Naive B cell (primary cell): Measurements from ENCODE around the gene FFAR3. TPM values are rescaled to one million over a fixed set of nuclear protein-coding genes. Genes with fewer than 3 reads are reported as not detected.

Experiments
- ATAC-seq, 2 donors: fragments of 150-1000 bp; cut with Tn5 transposase; 2 replicates each; pipeline ENCODE4 v1.10.0; 2021; ENCODE audit warnings: low read depth in 2 of 2, mild to moderate bottlenecking in 2 of 2, moderate library complexity in 2 of 2
- DNase-seq: peaks from one replicate; pipeline ENCODE4 v3.0.0; 2022
- H3K27ac Mint-ChIP-seq, 6 donors: one replicate each; pipeline ENCODE4 v1.8.0; 2020 to 2022; ENCODE audit warnings: mild to moderate bottlenecking in 6 of 6, mixed read lengths in 6 of 6, moderate library complexity in 5 of 6, inconsistent platforms in 2 of 6
- H3K27me3 Mint-ChIP-seq, 3 donors: one replicate each; pipeline ENCODE4 v1.8.0; 2021 to 2022; ENCODE audit warnings: mixed read lengths in 3 of 3, mild to moderate bottlenecking in 1 of 3
- H3K36me3 Mint-ChIP-seq, 2 donors: one replicate each; pipeline ENCODE4 v1.8.0; 2020 to 2022; ENCODE audit warnings: mixed read lengths in 2 of 2, inconsistent platforms in 1 of 2, mild to moderate bottlenecking in 1 of 2
- H3K4me1 Mint-ChIP-seq, 3 donors: one replicate each; pipeline ENCODE4 v1.8.0; 2020 to 2022; ENCODE audit warnings: mixed read lengths in 3 of 3, inconsistent platforms in 1 of 3, mild to moderate bottlenecking in 1 of 3, moderate library complexity in 1 of 3
- H3K4me3 Mint-ChIP-seq, 8 donors: one replicate each; pipeline ENCODE4 v1.8.0; 2020 to 2022; ENCODE audit warnings: mild to moderate bottlenecking in 8 of 8, mixed read lengths in 8 of 8, moderate library complexity in 8 of 8, inconsistent platforms in 2 of 8
- H3K9me3 Mint-ChIP-seq, 7 donors: one replicate each; pipeline ENCODE4 v1.8.0; 2020 to 2022; ENCODE audit warnings: mixed read lengths in 7 of 7, mild to moderate bottlenecking in 5 of 7, inconsistent platforms in 2 of 7, moderate library complexity in 1 of 7
- polyA plus RNA-seq, 6 donors: library from polyadenylated mRNA; unstranded; fragments of 300-500 nt; fragmentation: Illumina TruSeq; gene quantifications; one replicate each; pipeline ENCODE4 v1.2.3, GENCODE V29; 2021; ENCODE audit warnings: low read depth in 6 of 6

Gene FFAR3
- under 1 TPM in 1 of 6 donors, not detected in 5; 0.17 TPM for polyA plus RNA-seq

- H3K27me3 Mint-ChIP-seq = peaks cover 7 to 29% (median 26%) of the 10 kb centered on the region in 3 donors
- H3K9me3 Mint-ChIP-seq = no peaks in the 10 kb centered on the region
- peak within 1 kb of the TSS in 1 of 8 donors; percentile 0 for H3K4me3 Mint-ChIP-seq
- ATAC-seq (no peak), DNase-seq (no peak)
- H3K27ac Mint-ChIP-seq = no peak within 1 kb of the TSS
- no peaks in the 10 kb centered on the region for H3K36me3 Mint-ChIP-seq
- H3K4me1 Mint-ChIP-seq = peaks cover 5 to 11% (median 6%) of the 10 kb centered on the region in 3 donors
Measured at GRCh38 chr19:35357867-35358573, at the start of gene FFAR3. Gene FFAR3, plus strand, starts transcription at chr19:35358460. Its CDS starts 431 bp downstream, at chr19:35358891.

- DNase-seq = no peak
- Mint-ChIP-seq H3K36me3 (no peaks in the 10 kb centered on the region), H3K27me3 (no peaks in the 10 kb centered on the region), H3K4me3 (peak overlapping the region in 2 of 8 donors; percentile 2 to 69), H3K9me3 (no peaks in the 10 kb centered on the region), H3K27ac (peak overlapping the region in 5 of 6 donors; percentile 51 to 71 (median 64)), H3K4me1 (peaks cover 53 to 76% (median 73%) of the 10 kb centered on the region in 3 donors)
- ATAC-seq = no peak
Measured at GRCh38 chr19:35308910-35309309, 49.4 kb upstream of the FFAR3 start.

- DNase-seq = no peak
- peak overlapping the region in 2 of 6 donors; percentile 51 to 85 for H3K27ac Mint-ChIP-seq
- no peak for ATAC-seq
- H3K4me1 Mint-ChIP-seq = peaks cover 53 to 79% (median 78%) of the 10 kb centered on the region in 3 donors
- H3K4me3 Mint-ChIP-seq = peak overlapping the region in 3 of 8 donors; percentile 25 to 44 (median 40)
- H3K27me3 Mint-ChIP-seq = no peaks in the 10 kb centered on the region
- no peaks in the 10 kb centered on the region for H3K36me3 Mint-ChIP-seq
- H3K9me3 Mint-ChIP-seq = no peaks in the 10 kb centered on the region
Measured at GRCh38 chr19:35309481-35310279, 48.6 kb upstream of the FFAR3 start.

DNA sequence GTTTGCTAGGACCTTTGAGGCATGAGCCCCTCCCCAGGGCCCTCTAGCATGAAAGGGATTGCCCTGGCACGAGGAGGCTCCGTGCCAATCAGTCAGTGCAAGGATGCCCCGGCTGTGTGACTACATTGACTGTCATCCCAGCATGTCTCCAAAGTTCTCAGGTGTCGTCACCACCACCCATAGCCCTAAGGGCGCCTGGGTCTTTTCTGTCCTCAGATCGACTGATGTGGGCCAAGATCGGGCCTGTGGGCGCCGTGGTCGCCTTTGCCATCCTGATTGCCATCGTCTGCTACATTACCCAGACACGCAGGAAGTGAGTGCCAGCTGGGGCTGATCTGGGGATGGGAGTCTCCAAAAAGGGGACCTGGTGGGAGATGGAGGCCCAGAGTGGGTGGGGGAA lies 47.9 kb upstream of the FFAR3 start:
- Mint-ChIP-seq H3K27me3 (no peaks in the 10 kb centered on the region), H3K9me3 (no peaks in the 10 kb centered on the region), H3K4me1 (peaks cover 53 to 79% (median 77%) of the 10 kb centered on the region in 3 donors), H3K36me3 (no peaks in the 10 kb centered on the region), H3K4me3 (peak overlapping the region in 1 of 8 donors; percentile 56), H3K27ac (peak overlapping the region in 2 of 6 donors; percentile 58 to 61)
- no peak for ATAC-seq
- DNase-seq = no peak

GRCh38 chr19:35310811-35311465 lies 47.3 kb upstream of the FFAR3 start:
- no peaks in the 10 kb centered on the region for H3K9me3 Mint-ChIP-seq
- DNase-seq = no peak
- H3K4me3 Mint-ChIP-seq = no peak overlapping the region
- H3K4me1 Mint-ChIP-seq = peaks cover 55 to 83% (median 74%) of the 10 kb centered on the region in 3 donors
- ATAC-seq = no peak
- H3K27ac Mint-ChIP-seq = peak overlapping the region in 4 of 6 donors; percentile 54 to 84 (median 70)
- no peaks in the 10 kb centered on the region for H3K36me3 Mint-ChIP-seq
- H3K27me3 Mint-ChIP-seq = no peaks in the 10 kb centered on the region

- peaks cover 50 to 84% (median 75%) of the 10 kb centered on the region in 3 donors for H3K4me1 Mint-ChIP-seq
- peak overlapping the region in 3 of 8 donors; percentile 21 to 36 (median 22) for H3K4me3 Mint-ChIP-seq
- peak overlapping the region in 2 of 6 donors; percentile 72 to 84 for H3K27ac Mint-ChIP-seq
Measured at GRCh38 chr19:35311901-35312665, 46.2 kb upstream of the FFAR3 start.

GRCh38 chr19:35313587-35313986 lies 44.7 kb upstream of the FFAR3 start:
- Mint-ChIP-seq H3K4me3 (peak overlapping the region in 1 of 8 donors; percentile 57), H3K36me3 (no peaks in the 10 kb centered on the region), H3K27me3 (no peaks in the 10 kb centered on the region), H3K4me1 (peaks cover 49 to 84% (median 73%) of the 10 kb centered on the region in 3 donors), H3K9me3 (no peaks in the 10 kb centered on the region), H3K27ac (peak overlapping the region in 2 of 6 donors; percentile 49 to 76)
- no peak for DNase-seq
- ATAC-seq = no peak

More at GRCh38 chr19:35311901-35312665, 46.2 kb upstream of the FFAR3 start:
- Mint-ChIP-seq H3K36me3 (no peaks in the 10 kb centered on the region), H3K27me3 (no peaks in the 10 kb centered on the region), H3K9me3 (no peaks in the 10 kb centered on the region)
- no peak for DNase-seq
- ATAC-seq = no peak

DNA sequence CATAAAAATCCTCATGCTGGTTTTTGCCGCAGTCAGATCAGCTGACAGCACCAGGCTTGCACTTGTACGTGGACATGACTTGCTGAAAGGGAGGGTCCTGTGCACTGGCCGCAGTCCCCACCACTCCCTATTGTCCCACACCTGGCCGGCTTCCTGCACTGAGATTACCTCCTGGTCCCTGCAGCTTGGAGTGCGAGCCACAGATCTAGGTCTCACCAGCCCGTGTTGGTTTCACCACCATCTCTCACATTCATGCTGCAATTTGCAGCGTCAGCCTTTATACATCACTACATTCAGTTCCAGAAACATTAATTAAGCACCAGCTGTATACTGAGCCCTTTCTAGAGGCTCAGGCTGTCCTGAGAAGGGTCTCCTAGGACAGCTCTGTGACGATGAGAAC lies 44.2 kb upstream of the FFAR3 start:
- peaks cover 52 to 84% (median 73%) of the 10 kb centered on the region in 3 donors for H3K4me1 Mint-ChIP-seq
- ATAC-seq = no peak
- peak overlapping the region in 4 of 6 donors; percentile 40 to 95 (median 66) for H3K27ac Mint-ChIP-seq
- no peaks in the 10 kb centered on the region for H3K27me3 Mint-ChIP-seq
- peak overlapping the region in 2 of 8 donors; percentile 47 to 67 for H3K4me3 Mint-ChIP-seq
- no peaks in the 10 kb centered on the region for H3K36me3 Mint-ChIP-seq
- H3K9me3 Mint-ChIP-seq = no peaks in the 10 kb centered on the region
- no peak for DNase-seq

DNA sequence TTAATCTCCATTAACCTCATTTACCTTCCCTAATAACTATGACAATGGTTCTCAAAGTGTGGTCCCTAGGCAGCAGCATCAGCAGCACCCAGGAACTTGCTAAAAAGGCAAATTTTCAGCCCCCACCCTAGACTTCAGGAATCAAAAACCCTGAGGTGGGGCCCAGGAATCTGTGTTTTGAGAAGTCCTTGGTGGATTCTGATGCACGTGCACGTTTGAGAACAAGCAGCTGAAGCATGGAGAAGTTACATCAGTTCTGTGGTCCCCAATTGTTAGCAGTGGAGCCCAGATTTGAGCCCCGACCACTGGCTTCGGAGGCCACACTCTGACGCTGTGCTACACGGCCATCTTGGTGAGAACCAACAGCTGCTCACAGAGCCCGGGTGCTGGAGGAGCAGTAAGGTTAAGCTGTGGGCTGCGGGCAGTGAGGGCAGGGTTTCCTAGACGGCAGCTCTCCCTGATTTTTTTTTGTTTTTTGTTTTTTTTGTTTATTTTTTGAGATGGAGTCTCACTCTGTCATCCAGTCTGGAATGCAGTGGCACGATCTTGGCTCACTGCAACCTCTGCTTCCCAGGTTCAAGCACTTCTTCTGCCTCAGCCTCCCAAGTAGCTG lies 43.3 kb upstream of the FFAR3 start:
- DNase-seq (no peak), ATAC-seq (no peak)
- H3K36me3 Mint-ChIP-seq = no peaks in the 10 kb centered on the region
- H3K27me3 Mint-ChIP-seq = no peaks in the 10 kb centered on the region
- peaks cover 51 to 87% (median 73%) of the 10 kb centered on the region in 3 donors for H3K4me1 Mint-ChIP-seq
- no peaks in the 10 kb centered on the region for H3K9me3 Mint-ChIP-seq
- H3K4me3 Mint-ChIP-seq = peak overlapping the region in 3 of 8 donors; percentile 6 to 37 (median 20)
- peak overlapping the region in 2 of 6 donors; percentile 68 to 95 for H3K27ac Mint-ChIP-seq

- Mint-ChIP-seq H3K9me3 (no peaks in the 10 kb centered on the region), H3K36me3 (no peaks in the 10 kb centered on the region), H3K27me3 (no peaks in the 10 kb centered on the region), H3K27ac (peak overlapping the region in 4 of 6 donors; percentile 14 to 95 (median 72)), H3K4me3 (peak overlapping the region in 3 of 8 donors; percentile 23 to 74 (median 68)), H3K4me1 (peaks cover 54 to 88% (median 75%) of the 10 kb centered on the region in 3 donors)
- ATAC-seq (no peak), DNase-seq (no peak)
Measured at GRCh38 chr19:35315883-35316282, 42.4 kb upstream of the FFAR3 start.

GRCh38 chr19:35316560-35316959 lies 41.7 kb upstream of the FFAR3 start:
- H3K9me3 Mint-ChIP-seq = no peaks in the 10 kb centered on the region
- ATAC-seq (peak; percentile 48 to 53), DNase-seq (no peak)
- no peaks in the 10 kb centered on the region for H3K36me3 Mint-ChIP-seq
- peak overlapping the region; percentile 90 to 99 (median 95) for H3K27ac Mint-ChIP-seq
- H3K4me1 Mint-ChIP-seq = peaks cover 55 to 92% (median 79%) of the 10 kb centered on the region in 3 donors
- H3K27me3 Mint-ChIP-seq = no peaks in the 10 kb centered on the region
- H3K4me3 Mint-ChIP-seq = peak overlapping the region; percentile 35 to 89 (median 70)

- Mint-ChIP-seq H3K4me3 (peak overlapping the region; percentile 16 to 89 (median 70)), H3K27me3 (no peaks in the 10 kb centered on the region), H3K9me3 (peaks cover 0 to 1% (median 0%) of the 10 kb centered on the region in 7 donors), H3K4me1 (peaks cover 58 to 97% (median 85%) of the 10 kb centered on the region in 3 donors), H3K27ac (peak overlapping the region; percentile 83 to 99 (median 95)), H3K36me3 (no peaks in the 10 kb centered on the region)
- ATAC-seq (no peak), DNase-seq (no peak)
Measured at GRCh38 chr19:35317464-35318043, 40.7 kb upstream of the FFAR3 start.
